Colonic mucosa (tissue), 4 donors: ENCODE data around the gene OR1L1. TPM values are rescaled to one million over a fixed set of nuclear protein-coding genes. Genes with fewer than 3 reads are reported as not detected.

Experiments used
- DNase-seq: peaks from one replicate; pipeline ENCODE4 v3.0.0-alpha.2; 2020
- H3K27ac ChIP-seq: fragments of 200-600 bp; one replicate; pipeline ENCODE4 v1.8.0; 2021
- H3K27me3 ChIP-seq: fragments of 200-600 bp; one replicate; pipeline ENCODE4 v1.8.0; 2021
- H3K36me3 ChIP-seq: fragments of 200-600 bp; one replicate; pipeline ENCODE4 v1.8.0; 2021
- H3K4me1 ChIP-seq: fragments of 200-600 bp; one replicate; pipeline ENCODE4 v1.8.0; 2021; ENCODE audit warnings: mild to moderate bottlenecking
- H3K4me3 ChIP-seq: fragments of 200-600 bp; one replicate; pipeline ENCODE4 v1.8.0; 2021
- H3K9ac ChIP-seq, 2 donors: one replicate each; pipeline ENCODE4 v1.7.0; 2013; ENCODE audit warnings: control low read depth in 2 of 2, low read depth in 2 of 2, low read length in 2 of 2
- H3K9me3 ChIP-seq: fragments of 200-600 bp; one replicate; pipeline ENCODE4 v1.8.0; 2021
- CTCF ChIP-seq: fragments of 200-600 bp; IDR thresholded peaks from one replicate; pipeline ENCODE4 v1.8.0; 2022; ENCODE audit warnings: antibody characterized with exemption, mild to moderate bottlenecking
- intact Hi-C: fragments of 100-400 bp; cut with DNase I; formaldehyde crosslinking; loops from one replicate; pipeline ENCODE4 v1.14.1; 2022
- total RNA-seq, 2 donors: library from RNA; stranded (reverse); fragmentation: NEBNext Ultra II Directional in 1 of 2; extraction: Animal tissue kit (Norgen Biotek cat#: 25700) in 1 of 2; gene quantifications; one replicate each; pipeline ENCODE4 v1.2.1, GENCODE V29; 2021
- donor health status: healthy.
- donor health status: DM: no; HTN: no; CAD: no.
- donor health status: DM: no; HTN: no; CAD: no.

The OR1L1 gene
- total RNA-seq, 2 donors from 2014 or later: not detected

GRCh38 chr9:122657527-122657926 is 4.0 kb upstream of the OR1L1 start, which contains the start of gene OR1B1:
Gene OR1B1, minus strand, starts transcription at chr9:122657627.
- Histone ChIP-seq H3K4me1 (no peaks in the 10 kb centered on the region), H3K4me3 (no peak within 1 kb of the TSS), H3K27ac (no peak within 1 kb of the TSS), H3K27me3 (no peaks in the 10 kb centered on the region), H3K9ac (no peak within 1 kb of the TSS), H3K9me3 (no peaks in the 10 kb centered on the region), H3K36me3 (no peaks in the 10 kb centered on the region)
- intact Hi-C loops: no loop called here
- no peak for DNase-seq
- TF ChIP-seq CTCF: no peak

GRCh38 chr9:122672481-122672880 is 11.0 kb downstream of the OR1L1 start:
- H3K36me3 ChIP-seq: no peaks in the 10 kb centered on the region
- H3K9me3 ChIP-seq: no peaks in the 10 kb centered on the region
- H3K4me1 ChIP-seq: no peaks in the 10 kb centered on the region
- no peak for DNase-seq
- no peak for TF ChIP-seq CTCF
- H3K4me3 ChIP-seq: no peak overlapping the region
- no peak overlapping the region for H3K27ac ChIP-seq
- intact Hi-C loops: no loop called here
- no peaks in the 10 kb centered on the region for H3K27me3 ChIP-seq
- no peak overlapping the region for H3K9ac ChIP-seq

GRCh38 chr9:122684851-122685250 is 23.3 kb downstream of the OR1L1 start:
- Histone ChIP-seq H3K9ac (no peak overlapping the region), H3K4me1 (no peaks in the 10 kb centered on the region), H3K9me3 (no peaks in the 10 kb centered on the region), H3K27me3 (no peaks in the 10 kb centered on the region), H3K27ac (no peak overlapping the region), H3K4me3 (no peak overlapping the region), H3K36me3 (no peaks in the 10 kb centered on the region)
- no peak for DNase-seq
- TF ChIP-seq CTCF: no peak
- intact Hi-C loops: no loop called here

DNA sequence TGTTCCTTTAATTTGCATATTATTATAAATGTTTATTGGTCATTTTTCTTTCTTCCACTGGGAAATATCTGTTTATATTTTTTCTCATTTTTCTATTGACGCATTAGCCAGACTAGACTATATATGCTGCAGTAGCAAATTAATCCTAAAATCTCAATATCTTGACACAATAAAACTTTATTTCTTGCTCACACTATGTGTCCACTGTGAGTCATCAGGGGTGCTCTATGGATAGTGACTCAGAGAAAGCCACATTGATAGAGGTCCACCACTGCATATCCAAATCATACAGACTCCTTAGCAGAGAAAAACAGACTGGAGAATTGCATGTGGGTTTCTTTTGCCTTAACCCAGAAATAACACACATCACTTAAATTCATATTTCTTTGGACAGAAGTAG is 34.2 kb downstream of the OR1L1 start:
- DNase-seq: no peak
- Histone ChIP-seq H3K9me3 (no peaks in the 10 kb centered on the region), H3K27me3 (no peaks in the 10 kb centered on the region), H3K36me3 (no peaks in the 10 kb centered on the region), H3K4me1 (no peaks in the 10 kb centered on the region), H3K4me3 (no peak overlapping the region), H3K27ac (no peak overlapping the region), H3K9ac (no peak overlapping the region)
- intact Hi-C loops: no loop called here
- no peak for TF ChIP-seq CTCF

Other genes with a start within 250 kb of the OR1L1 start
- gene OR1J1, start 183.8 kb upstream of the OR1L1 start, total RNA-seq: not detected
- gene OR1J2, start 150.9 kb upstream of the OR1L1 start, total RNA-seq: not detected
- gene OR1J4, start 142.6 kb upstream of the OR1L1 start, total RNA-seq: not detected
- gene OR1N1, start 134.4 kb upstream of the OR1L1 start, total RNA-seq: not detected
- gene OR1N2, start 108.6 kb upstream of the OR1L1 start, total RNA-seq: not detected
- gene OR1L8, start 78.3 kb upstream of the OR1L1 start, total RNA-seq: not detected
- not detected for gene OR1Q1, start 47.0 kb upstream of the OR1L1 start, total RNA-seq
- not detected for gene OR1B1, start 4.1 kb upstream of the OR1L1 start, total RNA-seq
- not detected for gene OR1L3, start 13.4 kb downstream of the OR1L1 start, total RNA-seq
- gene OR1L4, start 62.3 kb downstream of the OR1L1 start, total RNA-seq: not detected
- gene OR1L6, start 80.6 kb downstream of the OR1L1 start, total RNA-seq: not detected
- gene OR5C1, start 127.2 kb downstream of the OR1L1 start, total RNA-seq: not detected
- not detected for gene OR1K1, start 138.4 kb downstream of the OR1L1 start, total RNA-seq
- 10 to 100 TPM; 14.9 to 16.2 TPM for gene PDCL, start 166.9 kb downstream of the OR1L1 start, total RNA-seq
- gene RC3H2, start 243.6 kb downstream of the OR1L1 start, total RNA-seq: 10 to 100 TPM; 34.4 to 44.9 TPM